Pancreas (tissue), 10 donors: ENCODE measurements around the gene MED8. TPM values are rescaled to one million over a fixed set of nuclear protein-coding genes. Genes with fewer than 3 reads are reported as not detected.

Source experiments
- ATAC-seq, 4 donors: fragments of 200-7000 bp; cut with Tn5 transposase; one replicate each; pipeline versions ENCODE4 v1.8.0 to v1.9.1; 2020; ENCODE audit warnings: mild to moderate bottlenecking in 4 of 4, moderate library complexity in 4 of 4
- DNase-seq, 6 donors: peaks; one replicate each; pipeline ENCODE4 v3.0.0-alpha.2; 2020
- FAIRE-seq: peaks from 2 replicates; lab custom pipeline; 2012; peaks lifted over from hg19 to GRCh38; lab: Jason Lieb, UNC
- H3K27ac ChIP-seq, 4 donors: fragments of 200-600 bp; sonication (generic); 1 replicate in 3 of 4; 2 replicates in 1 of 4; pipeline versions ENCODE4 v1.5.0 to v1.8.0; 2020
- H3K27me3 ChIP-seq, 4 donors: fragments of 200-600 bp; one replicate each; pipeline ENCODE4 v1.8.0; 2021
- H3K36me3 ChIP-seq, 3 donors: fragments of 200-600 bp; sonication (generic) in 1 of 3; one replicate each; pipeline versions ENCODE4 v1.5.0 to v1.8.0; 2020 to 2021
- H3K4me1 ChIP-seq, 3 donors: fragments of 200-600 bp; one replicate each; pipeline ENCODE4 v1.8.0; 2021
- H3K4me3 ChIP-seq, 4 donors: fragments of 200-600 bp; sonication (generic) in 2 of 4; one replicate each; pipeline versions ENCODE4 v1.5.0 to v1.8.0; 2020 to 2021
- H3K9me3 ChIP-seq, 4 donors: fragments of 200-600 bp; one replicate each; pipeline ENCODE4 v1.8.0; 2021
- CTCF ChIP-seq, 4 donors: fragments of 200-600 bp; sonication (generic) in 3 of 4; IDR thresholded peaks; one replicate each; pipeline versions ENCODE4 v1.5.0 to v1.8.0; 2021; ENCODE audit warnings: antibody characterized with exemption in 4 of 4
- WGBS, 2 donors: extraction: QIAGEN DNeasy Blood & Tissue Kit; methylation state at CpG; one replicate each; pipeline ENCODE4 v1.1.7; 2013; 5-methylcytosine and 5-hydroxymethylcytosine counted together
- intact Hi-C, 3 donors: fragments of 100-400 bp; cut with DNase I; formaldehyde crosslinking; loops; one replicate each; pipeline versions ENCODE4 v1.11.1 to v1.14.2; 2022
- polyA plus RNA-seq, 2 donors: library from polyadenylated mRNA; stranded (reverse); fragments of 200-250 nt; gene quantifications; one replicate each; pipeline ENCODE4 v1.2.3, GENCODE V29; 2013
- total RNA-seq, 6 donors: library from RNA; stranded (reverse); fragmentation: NEBNext Ultra II Directional in 4 of 6; extraction: Animal tissue kit (Norgen Biotek cat#: 25700) in 4 of 6; gene quantifications; one replicate each; pipeline versions ENCODE4 v1.2.1 to v1.2.4, GENCODE V29; 2021 to 2023
- donor health status: healthy with polysubstance abuse.
- donor health status: DM: no; HTN: no; CAD: no; lungs with moderate emphysema.
- donor health status: DM: no; HTN: no; CAD: no.
- donor health status: control.
- donor health status: control.
- donor health status: Bipolar disorder and iron deficiency.
- donor health status: DM: yes; HTN: yes; CAD: no.
- donor health status: DM: no; HTN: no; CAD: no.
- donor health status: DM: no; HTN: no; CAD: no.
- donor health status: DM: yes; HTN: yes; CAD: no.

The MED8 gene
- total and polyA plus RNA-seq, 8 donors = 13.5 to 24.8 (median 16.6) TPM

GRCh38 chr1:43427524-43427923 is 37.9 kb upstream of the MED8 start:
- FAIRE-seq (no peak), DNase-seq (peak in 1 of 6 donors; percentile 63), ATAC-seq (peak in 1 of 4 donors; percentile 17)
- no peaks in the 10 kb centered on the region for H3K9me3 ChIP-seq
- H3K4me3 ChIP-seq = no peak overlapping the region
- TF ChIP-seq CTCF (IDR thresholded peaks at IDR 0.05) = no peak
- WGBS, 2 donors = 74 to 75% methylated on average over 14 of the region's 14 CpGs
- intact Hi-C loops = no loop called here
- H3K36me3 ChIP-seq = peaks cover 7 to 87% (median 54%) of the 10 kb centered on the region in 3 donors
- no peak overlapping the region for H3K27ac ChIP-seq
- no peaks in the 10 kb centered on the region for H3K4me1 ChIP-seq
- no peaks in the 10 kb centered on the region for H3K27me3 ChIP-seq

GRCh38 chr1:43426221-43426620 is 36.6 kb upstream of the MED8 start:
- Histone ChIP-seq H3K4me3 (no peak overlapping the region), H3K27me3 (no peaks in the 10 kb centered on the region), H3K4me1 (no peaks in the 10 kb centered on the region), H3K27ac (no peak overlapping the region), H3K9me3 (no peaks in the 10 kb centered on the region), H3K36me3 (peaks cover 4 to 84% (median 45%) of the 10 kb centered on the region in 3 donors)
- FAIRE-seq (no peak), ATAC-seq (no peak), DNase-seq (peak in 1 of 6 donors; percentile 39)
- no peak for TF ChIP-seq CTCF (IDR thresholded peaks at IDR 0.05)
- WGBS, 2 donors = 90 to 91% methylated on average over 9 to 11 of the region's 11 CpGs
- intact Hi-C loops = no loop called here

- Histone ChIP-seq H3K4me3 (no peak overlapping the region), H3K27me3 (no peaks in the 10 kb centered on the region), H3K27ac (no peak overlapping the region), H3K36me3 (peaks cover 4 to 84% (median 37%) of the 10 kb centered on the region in 3 donors), H3K4me1 (no peaks in the 10 kb centered on the region), H3K9me3 (no peaks in the 10 kb centered on the region)
- FAIRE-seq = no peak
- peak in 1 of 6 donors; percentile 22 for DNase-seq
- TF ChIP-seq CTCF (IDR thresholded peaks at IDR 0.05) = no peak
- ATAC-seq = no peak
- intact Hi-C loops = no loop called here
- WGBS, 2 donors = 89 to 91% methylated on average over 4 of the region's 4 CpGs
These were observed 35.4 kb upstream of the MED8 start for GRCh38 chr1:43425045-43425444.

DNA sequence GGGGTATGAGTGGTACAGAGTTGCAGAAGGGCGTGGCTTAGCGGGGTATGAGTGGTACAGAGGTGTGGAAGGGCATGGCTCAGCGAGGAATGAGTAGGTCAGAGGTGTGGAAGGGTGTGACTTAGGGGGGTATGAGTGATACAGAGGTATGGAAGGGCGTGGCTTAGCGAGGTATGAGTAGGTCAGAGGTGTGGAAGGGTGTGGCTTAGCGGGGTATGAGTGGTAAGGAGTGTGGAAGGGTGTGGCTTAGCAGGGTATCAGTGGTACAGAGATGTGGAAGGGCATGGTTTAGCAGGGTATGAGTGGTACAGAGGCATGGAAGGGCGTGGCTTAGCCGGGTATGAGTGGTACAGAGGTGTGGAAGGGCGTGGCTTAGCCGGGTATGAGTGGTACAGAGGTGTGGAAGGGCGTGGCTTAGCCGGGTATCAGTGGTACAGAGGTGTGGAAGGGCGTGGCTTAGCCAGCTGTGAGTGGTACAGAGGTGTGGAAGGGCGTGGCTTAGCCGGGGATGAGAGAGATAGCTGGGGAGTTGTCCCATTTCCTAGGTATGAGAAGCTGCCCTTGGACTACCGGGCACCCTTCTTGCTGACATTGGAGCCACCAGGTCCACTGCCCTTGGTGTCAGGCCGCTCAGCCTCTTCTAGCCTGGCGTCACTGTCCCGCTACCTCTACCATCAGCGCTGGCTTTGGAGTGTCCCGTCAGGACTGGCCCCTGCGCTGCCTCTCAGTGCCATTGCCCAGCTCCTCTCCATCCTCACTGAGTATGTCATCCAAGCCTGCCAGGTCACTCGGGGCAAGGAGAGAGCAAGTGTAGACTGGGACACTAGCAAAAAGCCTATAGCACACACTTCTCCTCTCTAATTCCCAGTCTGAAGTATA is 34.3 kb upstream of the MED8 start:
- ATAC-seq (no peak), FAIRE-seq (no peak), DNase-seq (peak in 1 of 6 donors; percentile 24)
- no peak for TF ChIP-seq CTCF (IDR thresholded peaks at IDR 0.05)
- Histone ChIP-seq H3K9me3 (no peaks in the 10 kb centered on the region), H3K4me1 (no peaks in the 10 kb centered on the region), H3K27me3 (no peaks in the 10 kb centered on the region), H3K27ac (no peak overlapping the region), H3K4me3 (no peak overlapping the region), H3K36me3 (peaks cover 8 to 85% (median 37%) of the 10 kb centered on the region in 3 donors)
- 87 to 89% methylated on average over 23 of the region's 23 CpGs for WGBS, 2 donors
- intact Hi-C loops = loop anchor here in 1 of 3 donors (5.0 kb wide), 1 partner anchor 197 kb away; no protein-coding TSS in a partner anchor
